HepG2 (cell line): ENCODE data around the gene TMEM38A. TPM values are rescaled to one million over a fixed set of nuclear protein-coding genes. Genes with fewer than 3 reads are reported as not detected.
A peak's percentile ranks its signal among the peaks of the same experiment; 100 is the strongest.

Source experiments
- EED ChIP-seq: sonication (generic); formaldehyde crosslinking; IDR thresholded peaks from 2 replicates; pipeline ENCODE4 v1.5.0; 2020; ENCODE audit warnings: mild to moderate bottlenecking, missing genetic modification reagents
- GATAD2A ChIP-seq: IDR thresholded peaks from 2 replicates; pipeline ENCODE4 v1.6.1; 2016
- HOXA7 ChIP-seq: sonication (generic); formaldehyde crosslinking; IDR thresholded peaks from 2 replicates; pipeline ENCODE4 v1.8.1; 2022; ENCODE audit warnings: mild to moderate bottlenecking, missing genetic modification reagents, moderate library complexity
- MAZ ChIP-seq, 2 experiments: sonication (generic) in 1 of 2; formaldehyde crosslinking in 1 of 2; IDR thresholded peaks; 2 replicates each; pipeline versions ENCODE4 v1.5.0 to v1.6.1; 2012 to 2020; ENCODE audit warnings: low read depth in 2 of 2, mild to moderate bottlenecking in 2 of 2, borderline replicate concordance in 1 of 2, improper control_type of control experiment in 1 of 2, low read length in 1 of 2, missing genetic modification reagents in 1 of 2, moderate library complexity in 1 of 2
- MIXL1 ChIP-seq: IDR thresholded peaks from 2 replicates; pipeline ENCODE4 v1.6.1; 2016
- NPAS2 ChIP-seq: sonication (generic); formaldehyde crosslinking; IDR thresholded peaks from 2 replicates; pipeline ENCODE4 v1.8.0; 2022; ENCODE audit warnings: mild to moderate bottlenecking, missing genetic modification reagents, borderline replicate concordance
- PITX1 ChIP-seq: sonication (generic); formaldehyde crosslinking; IDR thresholded peaks from 2 replicates; pipeline ENCODE4 v1.5.1; 2020; ENCODE audit warnings: mild to moderate bottlenecking, missing genetic modification reagents
- SNAPC4 ChIP-seq: sonication (generic); formaldehyde crosslinking; IDR thresholded peaks from 2 replicates; pipeline ENCODE4 v1.4.0; 2020; ENCODE audit warnings: mild to moderate bottlenecking, missing genetic modification reagents
- SP5 ChIP-seq: IDR thresholded peaks from 2 replicates; pipeline ENCODE4 v1.6.1; 2016; ENCODE audit warnings: low read depth, borderline replicate concordance
- SRSF1 ChIP-seq: fragments of 200-400 bp; formaldehyde crosslinking; optimal IDR thresholded peaks from 2 replicates; pipeline ENCODE3; 2017; ENCODE audit warnings: mild to moderate bottlenecking, low read depth, low read length, moderate library complexity
- ZGPAT ChIP-seq: IDR thresholded peaks from 2 replicates; pipeline ENCODE4 v1.6.1; 2016; ENCODE audit warnings: mild to moderate bottlenecking
- ZMYM3 ChIP-seq: sonication (generic); formaldehyde crosslinking; IDR thresholded peaks from 2 replicates; pipeline ENCODE4 v1.5.1; 2020; ENCODE audit warnings: mild to moderate bottlenecking, missing genetic modification reagents
- ZNF503 ChIP-seq: sonication (generic); formaldehyde crosslinking; IDR thresholded peaks from 2 replicates; pipeline ENCODE4 v1.4.0; 2020; ENCODE audit warnings: missing genetic modification reagents
- ZSCAN29 ChIP-seq: sonication (generic); formaldehyde crosslinking; conservative IDR thresholded peaks from 2 replicates; pipeline ENCODE4 v1.4.0; 2020; ENCODE audit warnings: mild to moderate bottlenecking, missing genetic modification reagents
- polyA plus RNA-seq, 8 experiments: library from polyadenylated mRNA; depleted of rRNA in 3 of 8; stranded (reverse) in 7 of 8; unstranded in 1 of 8; fragments of >200 nt; fragmentation: Illumina TruSeq in 4 of 8; extraction: Trizol in 4 of 8; gene quantifications; 2 replicates each; pipeline versions ENCODE4 v1.2.1 to v1.2.3, GENCODE V29; 2011 to 2016; ENCODE audit warnings: low read depth in 4 of 8, missing spikeins in 1 of 8, mixed read lengths in 1 of 8; ENCODE audit not compliant: insufficient read depth in 1 of 8
- total RNA-seq, 5 experiments: library from RNA; depleted of rRNA; stranded (reverse); fragments of >200 nt; fragmentation: Illumina TruSeq; extraction: Trizol; gene quantifications; 2 replicates each; pipeline ENCODE4 v1.2.3, GENCODE V29; 2016; ENCODE audit warnings: low read depth in 1 of 5
- TF ChIP-seq, protein P1 (sequence below): sonication (generic); formaldehyde crosslinking; IDR thresholded peaks from 2 replicates; pipeline ENCODE4 v1.4.0; 2020; ENCODE audit warnings: mild to moderate bottlenecking, missing genetic modification reagents
- TF ChIP-seq, protein P2 (sequence below): IDR thresholded peaks from 2 replicates; pipeline ENCODE4 v1.6.1; 2012; ENCODE audit warnings: inconsistent platforms
- TF ChIP-seq, protein P3 (sequence below): sonication (generic); formaldehyde crosslinking; IDR thresholded peaks from 2 replicates; pipeline ENCODE4 v1.4.0; 2020; ENCODE audit warnings: mild to moderate bottlenecking, low read depth, missing genetic modification reagents

Gene TMEM38A
- total and polyA plus RNA-seq, 2 of the 13 experiments (the other 11 are each of a cell fraction or from before 2014, with no cell fraction given) = 4.8 to 6.8 TPM

DNA sequence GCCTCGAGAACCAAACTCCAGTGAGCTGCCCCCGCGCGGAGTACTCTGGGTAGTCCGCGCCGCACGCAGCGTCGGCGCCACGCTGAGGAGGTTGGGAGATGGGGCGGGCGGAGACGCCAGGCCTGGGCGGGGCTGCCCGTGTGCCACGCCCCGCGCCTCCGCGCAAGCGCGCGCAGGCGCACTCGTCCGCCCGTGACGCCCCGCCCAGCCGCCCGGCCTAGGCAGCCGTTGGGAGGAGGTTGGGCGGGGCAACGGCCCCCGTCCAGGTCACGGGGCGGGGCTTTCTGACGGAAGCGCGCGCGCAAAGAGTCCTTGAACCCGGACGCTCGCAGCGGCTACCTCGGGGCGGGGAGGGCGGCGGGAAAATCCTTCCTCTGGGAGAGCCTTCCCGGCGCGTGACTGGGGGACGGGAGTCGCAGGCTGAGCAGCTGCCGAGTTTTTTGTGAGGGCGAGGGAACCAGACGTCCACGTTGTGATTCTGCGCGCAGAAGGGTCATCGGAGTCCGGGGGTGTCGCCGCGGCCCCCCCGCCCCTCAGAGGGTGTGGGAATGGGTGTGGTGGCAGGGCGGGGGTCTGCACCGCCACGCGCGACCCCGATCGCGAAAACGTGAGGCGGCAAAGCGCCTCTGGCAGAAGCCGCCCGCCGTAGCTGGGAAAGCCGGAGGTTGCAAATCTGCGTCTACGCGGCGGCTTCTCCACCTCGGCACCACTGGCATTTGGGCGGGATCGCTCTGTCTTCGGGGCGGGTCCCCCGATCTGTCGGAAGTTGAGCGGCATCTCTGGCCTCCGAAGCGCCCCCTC is 32.6 kb upstream of the TMEM38A start, which contains the start of gene MED26 (continued):
- TF ChIP-seq SNAPC4 (CRISPR knock-in tag) = peak; percentile 63
- TF ChIP-seq MAZ (IDR thresholded peaks at IDR 0.05; ENCODE audit: borderline replicate concordance, low read depth, low read length) = peak; percentile 82; the same call in 1 of the 2 replicates
- TF ChIP-seq MAZ (CRISPR knock-in tag; IDR thresholded peaks at IDR 0.05; ENCODE audit: low read depth) = peak; percentile 92
- TF ChIP-seq PITX1 = peak; percentile 59
- no peak for TF ChIP-seq MIXL1 (CRISPR knock-in tag)
- TF ChIP-seq ZNF503 (CRISPR knock-in tag) = no peak
- TF ChIP-seq, protein P1, sequence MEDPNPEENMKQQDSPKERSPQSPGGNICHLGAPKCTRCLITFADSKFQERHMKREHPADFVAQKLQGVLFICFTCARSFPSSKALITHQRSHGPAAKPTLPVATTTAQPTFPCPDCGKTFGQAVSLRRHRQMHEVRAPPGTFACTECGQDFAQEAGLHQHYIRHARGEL (CRISPR knock-in tag) = 0 out of 2 replicates have a peak, but pooled peaks have one; percentile 29
- TF ChIP-seq EED (CRISPR knock-in tag) = peak; percentile 86; the same call in 1 of the 2 replicates
- no peak for TF ChIP-seq NPAS2 (CRISPR knock-in tag)
- TF ChIP-seq, protein P2, sequence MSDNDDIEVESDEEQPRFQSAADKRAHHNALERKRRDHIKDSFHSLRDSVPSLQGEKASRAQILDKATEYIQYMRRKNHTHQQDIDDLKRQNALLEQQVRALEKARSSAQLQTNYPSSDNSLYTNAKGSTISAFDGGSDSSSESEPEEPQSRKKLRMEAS = peak; percentile 84
- TF ChIP-seq, protein P3, sequence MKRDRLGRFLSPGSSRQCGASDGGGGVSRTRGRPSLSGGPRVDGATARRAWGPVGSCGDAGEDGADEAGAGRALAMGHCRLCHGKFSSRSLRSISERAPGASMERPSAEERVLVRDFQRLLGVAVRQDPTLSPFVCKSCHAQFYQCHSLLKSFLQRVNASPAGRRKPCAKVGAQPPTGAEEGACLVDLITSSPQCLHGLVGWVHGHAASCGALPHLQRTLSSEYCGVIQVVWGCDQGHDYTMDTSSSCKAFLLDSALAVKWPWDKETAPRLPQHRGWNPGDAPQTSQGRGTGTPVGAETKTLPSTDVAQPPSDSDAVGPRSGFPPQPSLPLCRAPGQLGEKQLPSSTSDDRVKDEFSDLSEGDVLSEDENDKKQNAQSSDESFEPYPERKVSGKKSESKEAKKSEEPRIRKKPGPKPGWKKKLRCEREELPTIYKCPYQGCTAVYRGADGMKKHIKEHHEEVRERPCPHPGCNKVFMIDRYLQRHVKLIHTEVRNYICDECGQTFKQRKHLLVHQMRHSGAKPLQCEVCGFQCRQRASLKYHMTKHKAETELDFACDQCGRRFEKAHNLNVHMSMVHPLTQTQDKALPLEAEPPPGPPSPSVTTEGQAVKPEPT (CRISPR knock-in tag) = peak; percentile 51; the same call in 1 of the 2 replicates
- peak; percentile 94 for TF ChIP-seq ZSCAN29 (CRISPR knock-in tag)
- peak; percentile 75; the same call in 1 of the 2 replicates for TF ChIP-seq SP5 (CRISPR knock-in tag)
- peak; percentile 88 for TF ChIP-seq ZGPAT (CRISPR knock-in tag)
- TF ChIP-seq GATAD2A (CRISPR knock-in tag) = peak; percentile 21; the same call in 1 of the 2 replicates
- TF ChIP-seq ZMYM3 (CRISPR knock-in tag) = no peak
- peak; percentile 92 for TF ChIP-seq SRSF1
- TF ChIP-seq HOXA7 = 0 out of 2 replicates have a peak, but pooled peaks have one; percentile 43
